Measurements from ENCODE around the gene CCER1.
A peak's percentile ranks its signal among the peaks of the same experiment; 100 is the strongest.

CCER1 gene

DNA sequence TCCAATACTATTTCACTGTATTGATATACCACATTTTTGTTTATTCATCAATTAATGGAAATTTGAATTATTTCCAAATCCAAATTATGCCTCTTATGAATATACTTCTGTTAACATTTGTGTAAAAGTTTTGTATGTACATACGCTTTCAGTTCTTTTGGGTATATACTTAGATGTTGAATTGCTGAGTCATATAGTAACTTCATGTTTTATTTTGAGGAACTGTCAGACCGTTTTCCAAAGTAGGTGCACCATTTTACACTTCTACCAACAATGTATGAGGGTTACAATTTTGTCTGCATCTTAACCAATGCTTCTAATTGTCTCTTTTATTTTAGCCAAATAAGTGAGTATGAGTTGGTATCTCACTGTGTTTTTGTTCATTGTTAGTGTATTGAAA lies 10.2 kb upstream of the CCER1 start:
- no peak for DNase-seq (ENCODE audit: low read depth)

DNA sequence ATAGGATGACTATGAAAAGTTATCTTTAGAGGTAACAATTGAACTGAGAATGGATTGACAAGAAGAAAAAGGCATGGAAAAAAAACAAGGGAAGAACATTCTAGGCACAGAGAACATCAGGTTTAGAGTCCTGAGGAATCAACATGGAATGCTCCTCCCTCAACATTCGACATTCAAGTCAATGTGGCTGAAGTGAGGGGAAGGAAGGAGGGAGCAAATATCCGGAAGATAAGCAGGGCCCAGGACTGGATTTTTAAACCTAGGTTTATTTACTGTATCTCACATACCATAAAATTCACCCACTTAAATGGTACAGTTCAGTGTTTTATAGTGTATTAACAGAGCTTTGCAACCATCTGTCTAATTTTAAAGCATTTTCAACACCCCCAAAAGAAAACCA lies 9.6 kb upstream of the CCER1 start:
- DNase-seq (ENCODE audit: low read depth): no peak

DNA sequence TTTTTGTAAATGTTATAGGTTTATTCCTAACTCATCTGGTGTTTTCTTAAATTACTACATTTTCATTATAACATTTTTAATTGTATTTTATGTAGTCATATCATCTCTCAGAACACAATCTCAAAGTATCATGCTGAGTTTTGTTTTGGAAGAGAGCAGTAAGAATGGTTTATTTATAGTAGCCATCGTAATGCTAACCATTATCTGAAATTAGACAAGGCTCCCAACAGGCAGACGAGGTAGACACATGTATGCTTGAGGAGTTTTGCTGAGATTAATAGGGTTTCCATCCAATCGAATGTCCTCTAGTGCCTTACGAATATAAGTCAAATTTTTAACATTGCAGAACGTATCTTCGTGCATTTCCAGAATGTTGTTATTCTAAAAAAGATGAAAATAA lies 9.0 kb upstream of the CCER1 start:
- no peak for DNase-seq (ENCODE audit: low read depth)

DNA sequence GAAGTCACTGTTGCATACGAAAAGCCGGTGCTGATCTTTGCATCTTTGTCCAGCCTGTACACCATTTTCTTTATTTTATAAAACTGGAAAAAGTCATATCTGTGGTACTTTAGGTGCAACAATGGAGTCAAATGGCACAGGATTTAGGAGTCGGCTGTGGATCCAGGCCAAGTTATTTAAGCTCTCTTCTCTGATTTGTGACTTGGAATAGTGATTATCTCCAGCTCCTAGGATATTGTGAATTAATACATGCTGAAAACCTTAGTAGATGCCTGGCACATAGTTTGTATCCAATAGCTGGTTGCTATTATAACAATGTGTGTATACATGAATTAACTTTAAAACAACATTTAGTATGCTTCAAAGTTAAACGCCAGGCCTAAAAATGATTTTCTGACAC lies 6.2 kb upstream of the CCER1 start:
- DNase-seq (ENCODE audit: low read depth): no peak

DNA sequence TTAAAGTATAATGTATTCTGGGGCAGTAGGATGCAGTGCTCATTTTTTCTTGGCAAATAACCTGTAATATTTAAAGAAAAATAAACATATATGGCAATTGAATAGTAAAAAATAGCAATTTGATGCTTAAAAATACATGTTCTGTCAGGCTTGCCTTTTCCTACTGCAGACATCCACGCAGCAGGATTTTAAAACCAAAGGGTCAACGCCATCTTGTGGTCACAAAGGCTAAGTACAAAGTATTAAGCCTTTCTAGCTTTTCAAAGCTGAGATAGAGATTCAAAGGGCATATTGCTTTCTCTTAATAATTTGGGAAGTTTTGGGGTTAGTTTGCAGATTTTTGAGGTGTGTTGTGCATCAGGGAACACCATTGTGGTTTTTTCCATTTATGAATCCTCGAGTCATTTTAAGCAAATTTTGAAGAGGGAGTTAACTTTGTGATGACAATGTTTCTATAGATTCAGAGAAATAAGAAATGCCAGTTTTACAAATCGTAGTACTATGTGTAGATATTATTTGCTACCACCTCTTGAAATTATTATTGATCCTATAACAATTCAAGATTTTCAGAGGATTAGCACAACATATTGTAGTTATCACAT lies 4.7 kb upstream of the CCER1 start:
- DNase-seq (ENCODE audit: low read depth): no peak

DNA sequence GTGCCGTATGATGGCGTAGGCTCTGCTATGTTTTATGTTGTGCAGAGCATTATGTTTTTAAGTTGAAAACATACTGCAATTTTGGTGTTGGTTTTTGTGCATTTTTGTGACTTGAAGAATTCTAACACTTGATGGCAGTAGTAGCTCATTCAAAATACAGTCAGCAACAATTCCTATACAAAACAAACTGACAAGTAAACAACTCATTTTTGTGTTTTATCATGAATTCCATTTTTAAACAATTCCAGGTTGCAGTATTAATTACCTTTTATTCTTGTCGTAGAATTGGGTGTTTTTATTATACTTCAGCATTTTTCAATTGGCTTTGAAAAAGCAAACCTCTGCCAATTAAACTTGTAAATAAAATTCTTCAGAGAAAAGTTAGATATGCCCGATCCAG lies 4.1 kb upstream of the CCER1 start:
- DNase-seq (ENCODE audit: low read depth): no peak

DNA sequence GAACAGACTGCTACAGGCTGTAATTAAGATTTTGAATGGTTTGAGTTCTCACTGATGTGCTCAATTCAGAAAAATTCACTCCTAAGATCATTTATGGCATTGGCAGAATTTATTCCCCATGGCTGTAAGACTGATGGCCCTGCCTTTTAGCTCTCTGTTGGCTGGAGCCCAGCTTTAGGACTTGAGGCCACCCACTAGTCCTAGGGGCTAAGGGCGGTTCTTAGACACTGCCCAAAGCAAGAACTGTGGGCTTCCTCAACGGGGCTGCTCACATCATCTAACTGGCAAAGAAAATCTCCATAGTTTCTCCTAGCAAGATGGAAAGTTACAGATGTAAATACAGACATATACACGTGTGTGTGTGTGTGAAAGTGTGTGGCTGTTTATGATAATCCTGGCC lies 3.4 kb upstream of the CCER1 start:
- DNase-seq (ENCODE audit: low read depth): no peak

DNA sequence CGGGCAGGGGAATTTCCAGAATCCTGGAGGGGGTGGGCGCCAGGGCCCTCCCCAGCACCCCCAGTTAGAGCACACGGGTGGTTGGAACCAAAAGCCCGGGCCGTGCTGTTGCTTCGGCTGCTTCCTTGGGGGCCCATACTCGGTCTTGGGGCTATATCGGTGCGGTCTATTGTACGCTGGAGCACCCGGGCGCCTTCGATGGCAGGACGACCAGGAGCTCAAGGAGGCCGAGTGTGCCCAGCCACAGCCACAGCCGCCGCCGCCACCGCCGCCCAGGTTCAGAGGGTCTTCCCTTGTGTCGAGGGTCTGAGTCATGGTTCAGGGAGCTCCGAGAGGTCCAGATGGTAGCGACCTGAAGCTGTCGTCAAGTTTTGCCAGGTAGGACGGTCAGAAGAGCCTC lies 548 bp downstream of the CCER1 start:
- no peak for DNase-seq (ENCODE audit: low read depth)

DNA sequence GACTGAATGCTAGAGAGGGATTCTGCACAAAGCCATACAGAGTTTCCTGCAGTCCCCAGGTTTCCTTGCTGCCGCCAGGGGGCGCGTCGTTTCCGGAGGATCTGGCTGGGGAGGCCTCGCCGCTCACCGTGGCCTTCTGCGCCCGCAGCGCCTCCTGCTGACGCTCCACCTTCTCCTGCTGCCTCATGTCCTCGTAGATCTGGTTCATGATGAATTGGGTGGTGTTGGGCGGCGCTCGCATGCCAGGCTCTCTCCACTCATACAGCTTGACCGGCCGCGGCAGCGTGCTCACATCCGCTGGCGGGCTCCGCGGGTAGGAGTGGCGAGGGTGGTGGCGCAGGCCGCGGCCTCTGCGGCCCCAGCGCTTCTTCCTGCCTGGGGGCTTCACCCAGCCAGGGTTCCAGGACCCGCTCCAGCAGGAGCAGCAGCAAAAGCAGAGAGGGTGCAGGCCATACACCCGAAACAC lies 987 bp downstream of the CCER1 start:
- no peak for DNase-seq (ENCODE audit: low read depth)

DNA sequence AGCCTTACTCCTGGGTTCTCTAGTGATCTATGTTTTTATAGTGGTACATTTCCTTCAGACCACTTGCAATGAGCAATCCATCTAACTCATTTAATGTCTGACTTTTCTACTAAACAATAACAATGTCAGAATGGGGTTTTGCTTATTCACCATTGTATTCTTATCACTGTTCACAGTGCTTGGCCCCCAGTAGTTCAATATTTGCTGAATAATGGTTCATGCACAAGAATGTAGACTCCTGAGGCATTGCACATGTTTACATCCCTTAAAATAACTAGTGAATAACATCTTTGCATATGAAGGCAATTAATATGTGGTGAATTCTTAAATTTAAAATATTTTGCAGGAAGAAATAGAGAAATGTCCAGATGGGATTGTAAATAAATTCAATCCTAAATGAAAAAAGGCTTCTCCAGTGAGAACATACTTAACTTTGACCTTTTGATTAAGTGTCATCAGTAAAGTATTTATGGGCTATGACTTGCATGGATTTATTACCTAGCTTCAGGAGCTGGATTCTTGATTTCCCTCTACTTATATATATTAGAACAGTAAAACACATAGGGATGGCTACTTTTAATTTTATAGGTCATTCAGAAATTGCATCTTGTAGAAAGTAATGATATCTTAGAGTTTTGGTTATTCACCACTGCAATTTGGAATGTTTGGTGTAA lies 3.4 kb downstream of the CCER1 start:
- no peak for DNase-seq (ENCODE audit: low read depth)

DNA sequence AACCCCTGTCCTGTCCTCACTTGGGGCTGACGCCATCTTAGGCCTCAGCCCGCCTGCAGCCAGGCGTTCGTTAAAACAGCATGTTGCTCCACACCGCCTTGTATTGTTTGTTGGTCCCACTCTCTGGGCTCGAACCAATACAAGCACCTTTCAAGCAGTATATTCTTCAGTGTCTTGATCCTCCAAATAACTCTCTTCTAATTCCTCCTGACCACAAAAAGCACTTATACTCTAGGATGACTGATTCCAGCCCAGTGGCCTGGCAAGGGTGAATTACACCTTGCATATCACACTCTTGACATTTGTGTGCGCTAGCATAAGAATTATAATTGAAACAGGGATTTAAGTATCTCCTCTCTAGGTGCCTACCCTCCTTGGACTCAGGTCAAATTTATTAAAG lies 7.1 kb downstream of the CCER1 start:
- DNase-seq (ENCODE audit: low read depth): no peak

DNA sequence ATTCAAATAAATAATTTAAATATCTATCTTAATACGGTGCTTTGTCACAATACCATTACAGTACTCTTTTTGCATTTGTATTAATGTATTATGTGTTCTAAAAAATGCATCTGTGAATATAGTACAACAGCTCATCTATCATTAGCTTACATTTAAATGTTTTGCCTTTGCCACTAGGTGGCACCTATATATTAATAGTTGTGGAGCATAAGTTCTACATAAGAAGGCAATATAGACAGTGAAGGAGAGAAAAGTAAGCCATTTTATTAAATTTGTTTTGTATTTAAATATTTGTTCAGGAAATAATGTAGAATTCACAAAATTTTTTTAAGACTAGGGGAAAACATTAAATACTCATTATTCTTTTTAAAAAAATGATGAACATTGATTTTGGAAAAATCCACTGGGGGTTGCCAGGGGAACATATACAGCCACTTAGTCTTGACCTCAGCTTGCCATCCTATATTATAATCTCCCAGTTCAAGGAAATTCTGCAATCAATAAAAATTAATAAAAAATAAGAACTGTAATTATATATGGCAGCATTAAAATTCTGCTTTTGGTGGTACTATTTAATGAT lies 9.8 kb downstream of the CCER1 start:
- no peak for DNase-seq (ENCODE audit: low read depth)

DNA sequence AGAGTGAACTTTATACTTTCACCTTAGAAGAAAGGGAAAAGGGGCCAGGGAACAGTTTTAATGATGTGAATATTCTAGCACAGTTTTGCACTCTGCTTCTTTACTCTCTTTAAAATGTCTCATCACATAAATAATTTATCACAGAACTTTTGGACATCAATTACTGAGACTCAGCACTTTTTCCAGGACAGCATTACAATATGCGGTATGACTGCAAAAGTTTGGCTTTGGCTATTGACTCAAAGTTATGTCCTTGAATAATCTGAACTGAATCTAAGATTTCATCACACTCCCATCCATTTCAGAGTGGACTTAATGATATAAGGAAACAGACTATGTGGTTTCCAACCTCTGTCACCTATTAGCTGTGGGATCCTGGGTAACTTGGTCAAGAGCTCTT lies 11.7 kb downstream of the CCER1 start:
- no peak for DNase-seq (ENCODE audit: low read depth)

DNA sequence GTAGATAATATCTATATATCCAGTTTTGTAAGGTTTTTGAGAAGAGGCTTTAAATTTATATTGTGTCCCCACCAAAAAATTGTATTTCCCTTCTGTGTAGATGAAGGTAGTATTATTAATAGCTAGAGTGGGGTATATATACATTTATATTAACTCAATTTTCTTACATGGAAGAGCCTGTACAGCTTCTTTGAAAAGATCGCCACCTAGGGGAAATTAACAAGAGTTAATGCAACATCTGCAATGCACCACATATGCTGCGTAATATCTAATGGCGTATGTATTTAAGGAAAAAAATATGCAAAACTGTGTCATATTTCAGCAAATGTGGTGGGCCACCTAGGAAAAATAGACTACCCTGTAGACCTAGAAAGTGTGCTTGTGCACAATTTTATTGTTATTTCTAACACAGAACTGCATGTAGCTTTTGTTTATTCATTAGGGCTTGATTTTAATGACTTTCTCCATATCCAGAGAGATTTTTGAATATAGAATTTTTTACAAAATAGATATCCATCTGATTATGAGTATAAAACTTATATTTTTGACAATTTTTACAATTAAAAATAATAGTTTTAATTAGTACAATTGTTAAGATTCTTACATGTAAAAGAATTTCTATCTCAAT lies 14.0 kb downstream of the CCER1 start:
- peak; percentile 41 for DNase-seq (ENCODE audit: low read depth)

DNA sequence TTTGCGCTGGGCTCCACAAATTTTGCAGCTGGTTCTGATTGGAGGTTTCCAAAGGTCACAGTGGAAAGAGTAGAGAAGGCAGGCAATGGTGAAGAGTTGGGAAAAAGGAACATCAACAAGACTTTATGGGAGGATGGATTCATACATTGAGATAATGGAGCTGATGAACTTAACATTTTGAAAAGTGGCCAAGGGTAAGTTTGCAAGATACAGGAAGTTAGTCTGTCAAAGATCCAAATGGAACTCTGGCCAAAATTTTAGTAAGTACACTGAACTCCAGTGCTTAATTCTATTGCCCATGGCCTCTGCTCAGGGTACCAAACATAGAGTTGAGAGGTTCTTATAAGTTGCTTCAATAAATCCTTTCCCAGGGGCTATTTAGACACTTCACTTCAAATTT lies 15.6 kb downstream of the CCER1 start:
- DNase-seq (ENCODE audit: low read depth): no peak

DNA sequence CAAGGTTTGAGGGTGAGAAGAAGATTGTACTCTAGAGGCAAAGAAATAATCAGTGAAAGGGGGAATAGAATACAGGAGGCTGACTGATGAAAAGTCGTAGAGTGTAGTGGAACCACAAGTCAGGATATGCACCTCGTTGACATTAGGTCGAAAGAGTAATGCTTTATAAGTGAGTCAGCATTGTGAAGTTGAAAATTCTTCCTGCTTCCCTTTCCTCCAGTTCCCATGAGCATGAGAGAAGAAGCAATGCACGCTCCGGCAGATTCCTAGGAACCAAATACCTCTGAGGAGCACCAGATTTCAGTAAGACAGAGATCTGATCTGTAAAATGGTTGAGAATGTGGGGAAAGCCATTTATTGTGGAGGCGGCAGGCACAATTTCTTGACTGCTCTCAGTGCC lies 16.5 kb downstream of the CCER1 start:
- DNase-seq (ENCODE audit: low read depth): no peak

DNA sequence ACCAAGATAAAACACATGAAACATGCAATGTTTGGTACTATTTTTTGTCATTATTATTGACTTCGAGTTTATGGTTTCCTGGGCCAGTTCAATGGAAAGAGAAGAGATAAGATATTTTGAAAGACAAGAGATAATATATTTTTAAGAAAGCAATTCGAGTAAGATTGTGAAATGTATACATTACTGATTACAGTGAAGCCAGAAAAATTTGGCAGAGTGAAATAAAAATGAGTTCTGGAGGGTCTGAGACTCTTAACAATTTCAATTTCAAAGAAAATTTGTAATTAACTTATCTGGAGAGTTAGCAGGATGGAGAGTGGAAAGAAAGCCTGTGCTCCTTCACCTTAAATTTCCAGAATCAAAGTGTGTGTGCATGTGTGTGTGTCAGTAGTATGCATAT lies 17.3 kb downstream of the CCER1 start:
- DNase-seq (ENCODE audit: low read depth): no peak

DNA sequence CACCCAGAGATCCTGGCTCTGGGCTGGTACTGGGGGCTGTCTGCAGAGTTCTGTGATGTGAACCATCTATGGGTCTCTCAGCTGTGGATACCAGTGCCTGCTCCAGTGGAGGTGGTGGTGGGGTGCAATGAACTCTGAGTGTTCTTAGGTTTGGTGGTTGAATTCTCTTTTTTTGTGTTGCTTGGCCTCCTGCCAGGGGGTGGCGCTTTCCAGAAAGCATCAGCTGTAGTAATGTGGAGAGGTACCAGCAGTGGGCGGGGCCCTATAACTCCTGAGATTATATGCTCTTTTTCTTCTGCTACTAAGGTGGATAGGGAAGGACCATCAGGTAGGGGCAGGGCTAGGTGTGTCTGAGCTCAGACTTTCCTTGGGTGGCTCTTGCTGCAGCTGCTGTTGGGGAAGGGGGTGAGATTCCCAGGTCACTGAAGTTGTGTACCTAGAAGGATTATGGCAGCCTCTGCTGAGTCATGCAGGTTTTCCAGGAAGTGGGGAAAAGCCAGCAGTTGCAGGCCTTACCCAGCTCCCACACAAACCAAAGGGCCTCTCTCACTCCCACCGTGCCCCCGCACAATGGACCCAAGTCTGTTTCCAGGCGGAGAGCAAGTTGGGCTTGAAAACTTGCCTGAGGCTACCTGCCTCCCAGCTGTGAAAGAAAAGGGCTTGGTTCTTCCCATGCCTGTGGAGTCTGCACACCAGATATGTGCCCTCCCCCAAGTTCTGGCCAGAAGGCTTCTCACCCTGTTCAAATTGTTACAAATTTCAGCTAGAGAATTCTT lies 18.6 kb downstream of the CCER1 start:
- no peak for DNase-seq (ENCODE audit: low read depth)

DNA sequence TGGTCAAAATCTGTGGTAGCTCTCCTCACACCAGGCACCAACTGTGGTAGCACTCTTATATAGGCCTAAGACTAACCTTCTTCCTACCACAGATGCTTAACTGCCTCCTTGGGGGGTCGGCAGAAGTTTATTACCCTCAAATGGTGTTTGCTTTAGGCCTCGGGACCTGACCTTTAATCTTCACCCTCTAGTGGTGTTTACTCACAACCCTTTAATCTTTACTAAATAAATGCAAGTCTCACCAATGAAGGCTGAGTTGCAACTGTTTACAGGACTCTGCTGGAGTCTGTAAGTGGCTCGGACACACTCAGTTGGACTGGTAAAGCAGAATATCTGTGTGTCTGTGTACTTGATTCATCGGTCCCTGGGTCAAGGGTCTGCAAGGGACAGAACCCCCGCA lies 29.4 kb downstream of the CCER1 start:
- DNase-seq (ENCODE audit: low read depth): no peak

DNA sequence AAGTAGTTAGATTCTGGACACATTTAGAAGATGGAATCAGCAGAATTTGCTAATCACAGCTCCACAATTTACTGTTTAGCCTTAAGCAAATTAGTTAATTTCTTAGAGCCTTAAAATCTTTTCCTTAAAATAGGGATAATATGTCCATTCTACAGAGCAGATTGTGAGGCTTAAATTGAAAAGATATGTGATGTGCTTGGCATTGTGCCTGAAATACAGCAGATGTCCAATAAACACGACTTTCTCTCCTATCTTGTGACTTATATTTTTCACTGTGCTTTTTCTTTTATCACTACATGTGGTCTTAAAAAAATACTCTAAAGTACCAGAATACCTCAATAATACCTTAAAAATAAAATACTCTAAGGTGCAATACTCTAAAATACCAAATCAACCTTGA lies 30.6 kb downstream of the CCER1 start:
- no peak for DNase-seq (ENCODE audit: low read depth)

DNA sequence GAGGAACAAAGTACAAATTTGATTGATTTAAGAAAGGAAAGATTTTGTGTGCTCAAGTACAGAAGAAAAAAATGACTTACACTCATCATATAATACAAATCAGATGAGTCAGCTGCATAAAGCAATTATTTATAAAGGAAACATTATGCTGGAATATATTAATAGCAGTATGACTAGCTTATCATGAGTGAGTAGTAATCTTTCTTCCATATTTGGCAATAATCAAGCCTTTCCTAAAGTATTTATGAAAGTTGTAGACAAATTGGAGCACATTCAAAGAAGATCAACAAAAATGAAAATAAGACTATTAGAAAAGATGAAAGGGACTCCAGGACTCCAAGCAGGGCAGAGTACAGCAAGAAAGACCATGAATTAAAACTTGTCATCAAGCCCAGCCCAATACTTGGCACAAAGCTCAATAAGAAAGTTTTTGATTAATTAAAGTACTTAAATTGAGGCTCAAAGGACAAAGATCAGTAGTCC lies 32.8 kb downstream of the CCER1 start:
- peak; percentile 69 for DNase-seq (ENCODE audit: low read depth)

DNA sequence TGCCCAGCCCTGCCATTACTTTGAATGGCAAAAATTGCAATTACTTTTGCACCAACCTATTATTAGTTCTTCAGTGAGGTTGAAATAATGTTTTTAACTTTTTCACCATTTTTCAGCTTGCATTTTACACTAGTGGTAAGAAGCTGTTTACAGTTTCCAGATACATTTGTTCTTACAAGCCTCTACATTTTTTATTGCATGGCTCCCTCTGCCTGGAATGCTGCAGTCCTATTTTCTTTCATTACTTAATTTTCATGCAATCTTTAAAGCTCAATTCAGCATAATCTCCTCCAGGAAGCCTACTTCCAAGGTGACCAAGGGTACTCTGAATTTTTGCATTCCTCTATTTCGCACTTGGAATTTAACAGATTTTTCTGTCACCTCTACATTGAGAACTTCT lies 33.4 kb downstream of the CCER1 start:
- DNase-seq (ENCODE audit: low read depth): no peak

DNA sequence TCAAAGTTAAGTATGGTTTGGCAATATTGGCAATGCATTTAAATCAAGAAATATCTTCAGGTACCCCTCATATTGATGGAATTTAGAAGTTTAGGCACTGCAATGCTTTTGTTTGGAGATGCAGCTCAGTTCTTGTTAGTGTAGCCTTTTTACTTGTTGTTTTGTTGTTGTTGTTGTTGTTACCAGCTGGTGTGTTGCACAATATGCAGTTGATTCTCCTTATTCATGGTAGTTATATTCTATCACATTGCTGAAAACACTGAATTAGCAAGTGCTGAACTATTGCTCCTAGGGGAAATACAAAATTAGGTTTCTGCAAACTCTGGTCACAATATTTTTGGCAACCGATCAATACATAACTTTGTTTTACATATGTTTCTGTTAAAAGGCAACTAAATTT lies 34.8 kb downstream of the CCER1 start:
- DNase-seq (ENCODE audit: low read depth): no peak
